ENCODE results near the gene KANSL1. TPM values are rescaled to one million over a fixed set of nuclear protein-coding genes. Genes with fewer than 3 reads are reported as not detected.

KANSL1 gene
- total and polyA plus RNA-seq, 2 donors (not counting 1 experiment from before 2014, with no cell fraction given), result 36.8 to 233 TPM

DNA sequence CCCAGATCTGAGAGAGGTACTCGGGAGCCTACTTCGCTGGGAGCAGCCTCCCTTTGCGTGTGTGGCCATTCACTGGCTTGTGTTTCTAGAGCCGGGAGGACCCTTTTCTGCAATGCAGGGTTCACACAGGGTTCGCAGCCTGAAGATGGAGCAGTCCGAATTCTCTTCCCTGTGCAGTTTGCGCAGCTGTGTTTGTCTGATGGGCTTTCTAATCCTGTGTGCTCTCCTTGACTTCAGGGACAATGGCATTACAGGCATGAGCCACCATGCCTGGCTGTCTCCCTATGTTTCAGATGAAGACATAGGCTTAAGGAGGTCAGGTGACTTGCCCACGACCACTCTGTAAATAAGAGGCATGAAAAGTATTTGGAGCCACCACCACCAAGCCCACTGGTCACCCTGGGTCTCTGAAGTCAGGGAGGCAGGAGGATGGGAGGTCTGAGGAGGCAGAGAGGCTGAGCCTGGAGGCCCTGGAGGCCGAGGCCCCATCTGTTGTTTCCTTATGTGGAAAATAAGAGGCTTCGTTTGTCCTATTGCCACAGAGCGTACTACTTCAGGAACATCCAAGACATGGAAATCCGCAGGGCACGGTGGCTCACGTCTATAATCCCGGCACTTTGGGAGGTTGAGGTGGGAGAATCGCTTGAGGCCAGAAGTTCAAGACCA is 199.1 kb downstream of the KANSL1 start:
- WGBS (ENCODE audit: insufficient coverage), result 94% methylated on average over 9 of the region's 16 CpGs
- no peak overlapping the region for H2AFZ ChIP-seq (ENCODE audit: insufficient read depth, low read depth, low read length, poor library complexity, severe bottlenecking)
- no peaks in the 10 kb centered on the region for H3K79me2 ChIP-seq (ENCODE audit: control insufficient read depth, insufficient read depth, low read length)
- H3K36me3 ChIP-seq (replicated peaks in 1 of 2; ENCODE audit: control extremely low read depth in 1 of 2, control insufficient read depth in 1 of 2, extremely low read depth in 1 of 2, insufficient read depth in 2 of 2, low read length in 1 of 2), result no peaks in the 10 kb centered on the region
- ATAC-seq (ENCODE audit: low read depth), result no peak
- CTCF ChIA-PET, result no interaction called here
- no peaks in the 10 kb centered on the region for H3K9me3 ChIP-seq (ENCODE audit: control extremely low read depth in 1 of 3, control insufficient read depth in 2 of 3, insufficient read depth in 1 of 3, low read length in 2 of 3)
- DNase-seq, result no peak
- Mint-ChIP-seq H3K4me1 (no peaks in the 10 kb centered on the region), H3K27ac (no peak overlapping the region), H3K9me3 (ENCODE audit: insufficient read depth) (no peaks in the 10 kb centered on the region), H3K4me3 (no peak overlapping the region), H3K27me3 (no peaks in the 10 kb centered on the region)
- intact Hi-C loops (cut with micrococcal nuclease), result no loop called here
- no peak overlapping the region for H3K9ac ChIP-seq (ENCODE audit: low read length)
- no peaks in the 10 kb centered on the region for H4K20me1 ChIP-seq (ENCODE audit: control insufficient read depth, insufficient read depth, low read length, poor library complexity, severe bottlenecking)
- no peak overlapping the region for H3K27ac ChIP-seq (ENCODE audit: low read length in 2 of 2)
- POLR2A ChIA-PET, result no interaction called here
- no peaks in the 10 kb centered on the region for H3K27me3 ChIP-seq (replicated peaks in 1 of 4; ENCODE audit: control extremely low read depth in 1 of 4, control insufficient read depth in 3 of 4, insufficient read depth in 4 of 4, low read length in 3 of 4)
- H3K4me3 ChIP-seq (ENCODE audit: control extremely low read depth in 1 of 5, extremely low read depth in 1 of 5, insufficient read depth in 1 of 5, low read depth in 2 of 5, low read length in 4 of 5), result no peak overlapping the region
- TF ChIP-seq, protein P1, sequence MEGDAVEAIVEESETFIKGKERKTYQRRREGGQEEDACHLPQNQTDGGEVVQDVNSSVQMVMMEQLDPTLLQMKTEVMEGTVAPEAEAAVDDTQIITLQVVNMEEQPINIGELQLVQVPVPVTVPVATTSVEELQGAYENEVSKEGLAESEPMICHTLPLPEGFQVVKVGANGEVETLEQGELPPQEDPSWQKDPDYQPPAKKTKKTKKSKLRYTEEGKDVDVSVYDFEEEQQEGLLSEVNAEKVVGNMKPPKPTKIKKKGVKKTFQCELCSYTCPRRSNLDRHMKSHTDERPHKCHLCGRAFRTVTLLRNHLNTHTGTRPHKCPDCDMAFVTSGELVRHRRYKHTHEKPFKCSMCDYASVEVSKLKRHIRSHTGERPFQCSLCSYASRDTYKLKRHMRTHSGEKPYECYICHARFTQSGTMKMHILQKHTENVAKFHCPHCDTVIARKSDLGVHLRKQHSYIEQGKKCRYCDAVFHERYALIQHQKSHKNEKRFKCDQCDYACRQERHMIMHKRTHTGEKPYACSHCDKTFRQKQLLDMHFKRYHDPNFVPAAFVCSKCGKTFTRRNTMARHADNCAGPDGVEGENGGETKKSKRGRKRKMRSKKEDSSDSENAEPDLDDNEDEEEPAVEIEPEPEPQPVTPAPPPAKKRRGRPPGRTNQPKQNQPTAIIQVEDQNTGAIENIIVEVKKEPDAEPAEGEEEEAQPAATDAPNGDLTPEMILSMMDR (IDR thresholded peaks at IDR 0.05), result no peak
- TF ChIP-seq EZH2 (IDR thresholded peaks at IDR 0.05; ENCODE audit: borderline replicate concordance, insufficient read depth, low read depth, low read length, poor library complexity, severe bottlenecking), result no peak
- no peaks in the 10 kb centered on the region for H3K4me1 ChIP-seq (ENCODE audit: control insufficient read depth in 2 of 2, insufficient read depth in 2 of 2, low read length in 2 of 2)
- no peak overlapping the region for H3K4me2 ChIP-seq (replicated peaks; ENCODE audit: low read depth, low read length, poor library complexity, severe bottlenecking)

DNA sequence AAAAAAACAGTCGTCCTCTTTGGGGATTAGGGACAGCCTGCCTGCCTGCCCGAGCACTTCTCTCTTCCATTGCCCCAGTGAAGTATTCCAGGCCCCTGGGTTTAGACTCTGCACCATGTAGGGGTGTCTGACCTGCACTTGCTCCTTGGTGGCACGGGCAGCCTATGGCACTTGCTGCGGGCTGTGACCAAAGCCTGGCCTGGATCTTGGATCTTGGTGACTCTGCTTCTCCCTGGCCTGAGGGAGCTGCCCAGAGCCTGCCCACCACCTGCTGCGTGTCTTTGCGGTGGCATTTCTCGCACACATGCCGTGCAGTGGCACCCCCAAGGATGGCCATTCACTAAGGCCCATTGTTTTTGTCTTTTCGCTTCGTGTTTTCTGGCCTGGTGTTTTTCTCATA is 200.3 kb downstream of the KANSL1 start:
- Histone ChIP-seq H3K4me3 (ENCODE audit: control extremely low read depth in 1 of 5, extremely low read depth in 1 of 5, insufficient read depth in 1 of 5, low read depth in 2 of 5, low read length in 4 of 5) (no peak overlapping the region), H3K4me2 (replicated peaks; ENCODE audit: low read depth, low read length, poor library complexity, severe bottlenecking) (no peak overlapping the region), H3K9ac (ENCODE audit: low read length) (no peak overlapping the region), H3K9me3 (ENCODE audit: control extremely low read depth in 1 of 3, control insufficient read depth in 2 of 3, insufficient read depth in 1 of 3, low read length in 2 of 3) (no peaks in the 10 kb centered on the region), H4K20me1 (ENCODE audit: control insufficient read depth, insufficient read depth, low read length, poor library complexity, severe bottlenecking) (no peaks in the 10 kb centered on the region), H3K79me2 (ENCODE audit: control insufficient read depth, insufficient read depth, low read length) (no peaks in the 10 kb centered on the region), H3K4me1 (ENCODE audit: control insufficient read depth in 2 of 2, insufficient read depth in 2 of 2, low read length in 2 of 2) (no peaks in the 10 kb centered on the region), H3K36me3 (replicated peaks in 1 of 2; ENCODE audit: control extremely low read depth in 1 of 2, control insufficient read depth in 1 of 2, extremely low read depth in 1 of 2, insufficient read depth in 2 of 2, low read length in 1 of 2) (no peaks in the 10 kb centered on the region), H3K27ac (ENCODE audit: low read length in 2 of 2) (no peak overlapping the region), H2AFZ (ENCODE audit: insufficient read depth, low read depth, low read length, poor library complexity, severe bottlenecking) (no peak overlapping the region), H3K27me3 (replicated peaks in 1 of 4; ENCODE audit: control extremely low read depth in 1 of 4, control insufficient read depth in 3 of 4, insufficient read depth in 4 of 4, low read length in 3 of 4) (no peaks in the 10 kb centered on the region)
- Mint-ChIP-seq H3K27ac (no peak overlapping the region), H3K4me3 (no peak overlapping the region), H3K4me1 (no peaks in the 10 kb centered on the region), H3K27me3 (no peaks in the 10 kb centered on the region), H3K9me3 (ENCODE audit: insufficient read depth) (no peaks in the 10 kb centered on the region)
- TF ChIP-seq EZH2 (IDR thresholded peaks at IDR 0.05; ENCODE audit: borderline replicate concordance, insufficient read depth, low read depth, low read length, poor library complexity, severe bottlenecking), result no peak
- TF ChIP-seq, protein P1 (IDR thresholded peaks at IDR 0.05), result no peak
- DNase-seq (no peak), ATAC-seq (ENCODE audit: low read depth) (no peak)
- WGBS (ENCODE audit: insufficient coverage), result 90% methylated on average over 10 of the region's 10 CpGs
- ChIA-PET POLR2A (no interaction called here), CTCF (no interaction called here)
- intact Hi-C loops (cut with micrococcal nuclease), result no loop called here
